H9 (cell line): Measurements from ENCODE around the gene PARVB. TPM values are rescaled to one million over a fixed set of nuclear protein-coding genes. Genes with fewer than 3 reads are reported as not detected.
A peak's percentile ranks its signal among the peaks of the same experiment; 100 is the strongest.

Experiments used
- DNase-seq: peaks from one replicate; pipeline ENCODE4 v3.0.0-alpha.2; 2017
- H2AFZ ChIP-seq: one replicate; pipeline ENCODE4 v1.6.1; 2013; ENCODE audit warnings: mild to moderate bottlenecking, low read length, control low read depth, moderate library complexity
- H2AK5ac ChIP-seq: 2 replicates; pipeline ENCODE4 v1.6.1; 2013; ENCODE audit warnings: low read length, control low read depth, mixed read lengths; ENCODE audit not compliant: insufficient read length
- H2BK120ac ChIP-seq: one replicate; pipeline ENCODE4 v1.6.1; 2013; ENCODE audit warnings: low read depth, mild to moderate bottlenecking, low read length, control low read depth, inconsistent platforms; ENCODE audit not compliant: poor library complexity, severe bottlenecking
- H2BK12ac ChIP-seq: 2 replicates; pipeline ENCODE4 v1.6.1; 2013; ENCODE audit warnings: low read length, control low read depth, mixed read lengths, low read depth; ENCODE audit not compliant: insufficient read length
- H2BK15ac ChIP-seq: 2 replicates; pipeline ENCODE4 v1.6.1; 2013; ENCODE audit warnings: low read depth, low read length, control low read depth
- H2BK20ac ChIP-seq: one replicate; pipeline ENCODE4 v1.6.1; 2013; ENCODE audit warnings: low read depth, mild to moderate bottlenecking, low read length, control low read depth, inconsistent platforms; ENCODE audit not compliant: poor library complexity, severe bottlenecking
- H2BK5ac ChIP-seq: 2 replicates; pipeline ENCODE4 v1.6.1; 2013; ENCODE audit warnings: low read length, control low read depth, mixed read lengths; ENCODE audit not compliant: insufficient read length
- H3K14ac ChIP-seq: 2 replicates; pipeline ENCODE4 v1.6.1; 2013; ENCODE audit warnings: low read length, control low read depth; ENCODE audit not compliant: insufficient read depth
- H3K18ac ChIP-seq: 2 replicates; pipeline ENCODE4 v1.6.1; 2013; ENCODE audit warnings: low read depth, mild to moderate bottlenecking, mixed read lengths, low read length, control low read depth; ENCODE audit not compliant: insufficient read length
- H3K23ac ChIP-seq: 2 replicates; pipeline ENCODE4 v1.6.1; 2013; ENCODE audit warnings: low read length, control low read depth, mixed read lengths, low read depth; ENCODE audit not compliant: insufficient read length
- H3K23me2 ChIP-seq: 2 replicates; pipeline ENCODE4 v1.6.1; 2013; ENCODE audit warnings: low read depth, mild to moderate bottlenecking, mixed read lengths, low read length, control low read depth; ENCODE audit not compliant: insufficient read length, poor library complexity, severe bottlenecking
- H3K27ac ChIP-seq: 2 replicates; pipeline ENCODE4 v1.5.1; 2013; ENCODE audit warnings: low read length, control low read depth, mixed read lengths, low read depth; ENCODE audit not compliant: insufficient read length
- H3K27me3 ChIP-seq: 2 replicates; pipeline ENCODE4 v1.6.1; 2013; ENCODE audit warnings: low read length, control low read depth, inconsistent platforms; ENCODE audit not compliant: insufficient read depth
- H3K4ac ChIP-seq: 2 replicates; pipeline ENCODE4 v1.6.1; 2013; ENCODE audit warnings: low read depth, mild to moderate bottlenecking, control low read depth, inconsistent platforms, low read length, moderate library complexity
- H3K4me1 ChIP-seq: 2 replicates; pipeline ENCODE4 v1.6.1; 2013; ENCODE audit warnings: low read length, control low read depth, inconsistent platforms; ENCODE audit not compliant: insufficient read depth
- H3K4me2 ChIP-seq: 2 replicates; pipeline ENCODE4 v1.6.1; 2013; ENCODE audit warnings: low read length, control low read depth, mixed read lengths; ENCODE audit not compliant: insufficient read length, insufficient read depth
- H3K56ac ChIP-seq: 2 replicates; pipeline ENCODE4 v1.6.1; 2013; ENCODE audit warnings: low read depth, mild to moderate bottlenecking, mixed read lengths, low read length, control low read depth; ENCODE audit not compliant: insufficient read length
- H3K79me1 ChIP-seq: 2 replicates; pipeline ENCODE4 v1.6.1; 2013; ENCODE audit warnings: low read depth, mild to moderate bottlenecking, moderate library complexity, low read length, control low read depth, inconsistent platforms; ENCODE audit not compliant: insufficient read depth, poor library complexity, severe bottlenecking
- H3K79me2 ChIP-seq: 2 replicates; pipeline ENCODE4 v1.6.1; 2013; ENCODE audit warnings: low read length, control low read depth, inconsistent platforms; ENCODE audit not compliant: insufficient read depth
- H3K9ac ChIP-seq: 2 replicates; pipeline ENCODE4 v1.6.1; 2013; ENCODE audit warnings: low read length, control low read depth, mixed read lengths; ENCODE audit not compliant: insufficient read length; ENCODE audit errors: extremely low read depth
- H3K9me3 ChIP-seq: one replicate; pipeline ENCODE4 v1.6.1; 2013; ENCODE audit warnings: low read depth, low read length, inconsistent platforms; ENCODE audit not compliant: control insufficient read depth
- H3T11ph ChIP-seq: one replicate; pipeline ENCODE4 v1.6.1; 2013; ENCODE audit warnings: mild to moderate bottlenecking, low read length, control low read depth, inconsistent platforms
- H4K20me1 ChIP-seq: one replicate; pipeline ENCODE4 v1.6.1; 2013; ENCODE audit not compliant: control insufficient read depth, insufficient read length, insufficient read depth
- H4K5ac ChIP-seq: 2 replicates; pipeline ENCODE4 v1.6.1; 2013; ENCODE audit warnings: low read depth, mild to moderate bottlenecking, mixed read lengths, low read length, control low read depth; ENCODE audit not compliant: insufficient read length
- H4K8ac ChIP-seq: replicated peaks from 2 replicates; pipeline ENCODE4 v1.6.1; 2013; ENCODE audit warnings: low read length, control low read depth, mixed read lengths, low read depth; ENCODE audit not compliant: insufficient read length
- H4K91ac ChIP-seq: 2 replicates; pipeline ENCODE4 v1.6.1; 2013; ENCODE audit warnings: low read depth, mild to moderate bottlenecking, moderate library complexity, mixed read lengths, low read length, control low read depth; ENCODE audit not compliant: insufficient read length
- H3K27ac Mint-ChIP-seq, 3 experiments: 2 replicates in 2 of 3; 3 replicates in 1 of 3; pipeline ENCODE4 v1.8.0; 2020 to 2021; ENCODE audit warnings: mixed read lengths in 3 of 3, mild to moderate bottlenecking in 1 of 3, moderate library complexity in 1 of 3
- H3K27me3 Mint-ChIP-seq: 2 replicates; pipeline ENCODE4 v1.8.0; 2021; ENCODE audit warnings: low read depth, mild to moderate bottlenecking, moderate library complexity, mixed read lengths
- H3K36me3 Mint-ChIP-seq, 3 experiments: 2 replicates in 2 of 3; 3 replicates in 1 of 3; pipeline ENCODE4 v1.8.0; 2020 to 2021; ENCODE audit warnings: low read depth in 3 of 3, mixed read lengths in 3 of 3; ENCODE audit not compliant: insufficient read depth in 1 of 3
- H3K4me1 Mint-ChIP-seq, 2 experiments: 2 replicates each; pipeline ENCODE4 v1.8.0; 2020; ENCODE audit warnings: mixed read lengths in 2 of 2
- H3K4me3 Mint-ChIP-seq, 2 experiments: 2 replicates in 1 of 2; 3 replicates in 1 of 2; pipeline ENCODE4 v1.8.0; 2020 to 2021; ENCODE audit warnings: mild to moderate bottlenecking in 2 of 2, mixed read lengths in 2 of 2, moderate library complexity in 1 of 2
- H3K9me3 Mint-ChIP-seq, 2 experiments: 2 replicates in 1 of 2; 3 replicates in 1 of 2; pipeline ENCODE4 v1.8.0; 2020; ENCODE audit warnings: mild to moderate bottlenecking in 2 of 2, mixed read lengths in 2 of 2, moderate library complexity in 1 of 2
- WGBS: extraction: QIAGEN DNeasy Blood & Tissue Kit; methylation state at CpG from one replicate; pipeline ENCODE4 v1.1.7; 2013; ENCODE audit warnings: missing lambda C conversion rate, low lambda C conversion rate, mixed read lengths; ENCODE audit not compliant: insufficient read length; ENCODE audit errors: extremely low coverage; 5-methylcytosine and 5-hydroxymethylcytosine counted together
- total RNA-seq: library from RNA; stranded (reverse); gene quantifications from 2 replicates; pipeline ENCODE4 v1.2.1, GENCODE V29; 2021
- TF ChIP-seq, protein P1 (sequence below): fragments of 200-600 bp; sonication (generic); conservative IDR thresholded peaks from 3 replicates; pipeline ENCODE4 v1.8.0; 2021; ENCODE audit warnings: antibody characterized with exemption, mild to moderate bottlenecking

Gene PARVB
- total RNA-seq, 1 experiment from 2014 or later, result 15.6 TPM

DNA sequence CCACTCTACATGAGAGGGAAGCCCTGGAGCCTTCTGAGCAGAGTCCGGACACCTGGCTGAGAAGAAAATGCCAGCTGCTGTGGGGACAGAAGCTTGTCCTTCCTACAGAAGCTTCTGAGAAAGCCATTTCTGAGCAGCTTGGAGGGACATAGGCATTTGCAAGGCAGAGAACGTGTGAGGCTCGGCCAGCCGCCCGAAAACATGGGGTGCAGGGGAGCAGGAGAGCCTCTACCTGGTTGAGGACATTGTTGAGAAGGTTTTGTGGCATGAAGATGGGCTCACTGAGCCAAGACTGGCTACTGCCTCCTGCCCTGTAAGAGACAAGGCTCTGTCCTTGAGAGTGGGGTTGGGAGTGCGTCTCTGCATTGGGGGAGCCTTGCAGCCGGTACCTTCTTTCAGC, 43.5 kb upstream of the PARVB start:
- Histone ChIP-seq H3K9me3 (no peaks in the 10 kb centered on the region), H3K27me3 (no peaks in the 10 kb centered on the region), H3K23me2 (no peaks in the 10 kb centered on the region), H2BK5ac (no peak overlapping the region), H2BK12ac (no peak overlapping the region), H3K27ac (no peak overlapping the region), H4K20me1 (no peaks in the 10 kb centered on the region), H3K56ac (no peak overlapping the region), H3T11ph (no peak overlapping the region), H3K18ac (no peak overlapping the region), H3K4me1 (no peaks in the 10 kb centered on the region), H2AK5ac (no peak overlapping the region), H3K4ac (no peak overlapping the region), H4K5ac (no peak overlapping the region), H3K9ac (no peak overlapping the region), H2AFZ (no peak overlapping the region), H4K91ac (no peak overlapping the region), H2BK120ac (no peak overlapping the region), H3K79me1 (no peaks in the 10 kb centered on the region), H3K79me2 (no peaks in the 10 kb centered on the region), H2BK15ac (no peak overlapping the region), H3K14ac (no peak overlapping the region), H4K8ac (no peak overlapping the region), H3K23ac (no peak overlapping the region), H2BK20ac (no peak overlapping the region), H3K4me2 (no peak overlapping the region)
- Mint-ChIP-seq H3K36me3 (peaks cover 37 to 77% (median 61%) of the 10 kb centered on the region in 3 experiments; a peak in 6 of 7 replicates), H3K27ac (0 out of 7 replicates have a peak overlapping the region, but pooled peaks of 1 of the 3 experiments have one; percentile 14), H3K4me3 (no peak overlapping the region), H3K4me1 (no peaks in the 10 kb centered on the region), H3K9me3 (no peaks in the 10 kb centered on the region; a peak in 1 of 5 replicates), H3K27me3 (no peaks in the 10 kb centered on the region)
- TF ChIP-seq, protein P1, sequence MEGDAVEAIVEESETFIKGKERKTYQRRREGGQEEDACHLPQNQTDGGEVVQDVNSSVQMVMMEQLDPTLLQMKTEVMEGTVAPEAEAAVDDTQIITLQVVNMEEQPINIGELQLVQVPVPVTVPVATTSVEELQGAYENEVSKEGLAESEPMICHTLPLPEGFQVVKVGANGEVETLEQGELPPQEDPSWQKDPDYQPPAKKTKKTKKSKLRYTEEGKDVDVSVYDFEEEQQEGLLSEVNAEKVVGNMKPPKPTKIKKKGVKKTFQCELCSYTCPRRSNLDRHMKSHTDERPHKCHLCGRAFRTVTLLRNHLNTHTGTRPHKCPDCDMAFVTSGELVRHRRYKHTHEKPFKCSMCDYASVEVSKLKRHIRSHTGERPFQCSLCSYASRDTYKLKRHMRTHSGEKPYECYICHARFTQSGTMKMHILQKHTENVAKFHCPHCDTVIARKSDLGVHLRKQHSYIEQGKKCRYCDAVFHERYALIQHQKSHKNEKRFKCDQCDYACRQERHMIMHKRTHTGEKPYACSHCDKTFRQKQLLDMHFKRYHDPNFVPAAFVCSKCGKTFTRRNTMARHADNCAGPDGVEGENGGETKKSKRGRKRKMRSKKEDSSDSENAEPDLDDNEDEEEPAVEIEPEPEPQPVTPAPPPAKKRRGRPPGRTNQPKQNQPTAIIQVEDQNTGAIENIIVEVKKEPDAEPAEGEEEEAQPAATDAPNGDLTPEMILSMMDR, result no peak
- DNase-seq, result no peak
- WGBS, result no CpG with 5 or more reads among the region's 7 CpGs
